Glomerular visceral epithelial cell (primary cell): ENCODE data around the gene HCAR2.
"Not testable (repeated sequence)": the region's sequence is repeated elsewhere in the genome, so short reads cannot be mapped to it uniquely, and the experiment has no call there.

Experiments used
- DNase-seq: peaks from one replicate; pipeline ENCODE4 v3.0.0-alpha.2; 2016; ENCODE audit errors: extremely low spot score

The HCAR2 gene

GRCh38 chr12:122716658-122717057 lies 13.5 kb upstream of the HCAR2 start, which contains the start of gene HCAR3:
HCAR3 (minus strand) TSS chr12:122716811; CDS start chr12:122716737, 74 bp downstream.
- DNase-seq: not testable (repeated sequence)

GRCh38 chr12:122715211-122715610 lies 12.1 kb upstream of the HCAR2 start:
- DNase-seq: not testable (repeated sequence)

- not testable (repeated sequence) for DNase-seq
Observed at GRCh38 chr12:122713491-122714188, 10.5 kb upstream of the HCAR2 start.

GRCh38 chr12:122711266-122711665 lies 8.1 kb upstream of the HCAR2 start:
- not testable (repeated sequence) for DNase-seq

- not testable (repeated sequence) for DNase-seq
Observed at GRCh38 chr12:122710341-122710740, 7.2 kb upstream of the HCAR2 start.

GRCh38 chr12:122709287-122709686 lies 6.1 kb upstream of the HCAR2 start:
- DNase-seq: not testable (repeated sequence)

- DNase-seq: not testable (repeated sequence)
Observed at GRCh38 chr12:122703841-122704240, 684 bp upstream of the HCAR2 start.

GRCh38 chr12:122701481-122701880 lies 1.7 kb downstream of the HCAR2 start:
- not testable (repeated sequence) for DNase-seq

- DNase-seq: not testable (repeated sequence)
Observed at GRCh38 chr12:122700038-122700710, 3.0 kb downstream of the HCAR2 start.

GRCh38 chr12:122696922-122697321 lies 6.2 kb downstream of the HCAR2 start:
- not testable (repeated sequence) for DNase-seq

- DNase-seq: no peak
Observed at GRCh38 chr12:122691566-122691965, 11.6 kb downstream of the HCAR2 start.

- DNase-seq: no peak
Observed at GRCh38 chr12:122688291-122688690, 14.9 kb downstream of the HCAR2 start.

GRCh38 chr12:122687086-122687485 lies 16.1 kb downstream of the HCAR2 start:
- peak; percentile 6 for DNase-seq

GRCh38 chr12:122686538-122686937 lies 16.6 kb downstream of the HCAR2 start:
- no peak for DNase-seq

GRCh38 chr12:122684297-122684813 lies 18.8 kb downstream of the HCAR2 start:
- DNase-seq: no peak

- peak; percentile 25 for DNase-seq
Observed at GRCh38 chr12:122681814-122682213, 21.3 kb downstream of the HCAR2 start.

- DNase-seq: not testable (repeated sequence)
Observed at GRCh38 chr12:122680989-122681388, 22.2 kb downstream of the HCAR2 start.

- not testable (repeated sequence) for DNase-seq
Observed at GRCh38 chr12:122676781-122677180, 26.4 kb downstream of the HCAR2 start.

- DNase-seq: not testable (repeated sequence)
Observed at GRCh38 chr12:122676015-122676414, 27.1 kb downstream of the HCAR2 start.

GRCh38 chr12:122672515-122672914 lies 30.6 kb downstream of the HCAR2 start:
- DNase-seq: no peak

- peak; percentile 58 for DNase-seq
Observed at GRCh38 chr12:122669397-122670070, 33.6 kb downstream of the HCAR2 start.

GRCh38 chr12:122668268-122668667 lies 34.9 kb downstream of the HCAR2 start:
- no peak for DNase-seq
